GM12878 (cell line): ENCODE data around the gene ATP4A. TPM values are rescaled to one million over a fixed set of nuclear protein-coding genes. Genes with fewer than 3 reads are reported as not detected.

ENCODE experiments used
- ATAC-seq: fragments of 200-7000 bp; cut with Tn5 transposase; 3 replicates; pipeline ENCODE4 v1.9.1; 2020; ENCODE audit warnings: mild to moderate bottlenecking, moderate library complexity
- BruUV-seq: library from RNA; stranded (reverse); fragments of 400-500 nt; replicated peaks from 2 replicates; lab custom pipeline; 2021; lab: Mats Ljungman, UMichigan
- CTCF ChIA-PET: fragments of 300-600 bp; sonication (Branson Sonifier 250); formaldehyde crosslinking; extraction: SDS; loops from one replicate; lab custom pipeline; 2021; ENCODE audit warnings: inconsistent platforms; lab: Yijun Ruan, JAX
- POLR2A ChIA-PET: fragments of 350-600 bp; formaldehyde crosslinking; extraction: SDS; loops from one replicate; lab custom pipeline; 2021; ENCODE audit warnings: inconsistent platforms; lab: Charles Lee
- RAD21 ChIA-PET: fragments of 300-600 bp; sonication (Branson Sonifier 250); formaldehyde crosslinking; loops from one replicate; lab custom pipeline; 2023; ENCODE audit warnings: antibody characterized with exemption; ENCODE audit not compliant: unreplicated experiment; lab: Charles Lee
- SMC1A ChIA-PET: fragments of 300-600 bp; sonication (Branson Sonifier 250); formaldehyde crosslinking; loops from one replicate; lab custom pipeline; 2023; ENCODE audit not compliant: unreplicated experiment, uncharacterized antibody; lab: Charles Lee
- DNase-seq: peaks from one replicate; pipeline ENCODE4 v3.0.0-alpha.2; 2011; ENCODE audit warnings: low read depth, low spot score
- FAIRE-seq: peaks from 3 replicates; lab custom pipeline; 2011; peaks lifted over from hg19 to GRCh38; lab: Jason Lieb, UNC
- H2AFZ ChIP-seq: 2 replicates; pipeline ENCODE4 v1.6.0; 2011; ENCODE audit warnings: low read depth, low read length, control low read depth; ENCODE audit not compliant: control insufficient read depth
- H3K27ac ChIP-seq: 2 replicates; pipeline ENCODE4 v1.5.1; 2011; ENCODE audit warnings: control low read depth; ENCODE audit not compliant: control insufficient read depth, insufficient read depth
- H3K27me3 ChIP-seq, 2 experiments: replicated peaks in 1 of 2; 2 replicates each; pipeline versions ENCODE4 v1.6.0 to v1.6.1; 2011; ENCODE audit warnings: low read length in 1 of 2; ENCODE audit not compliant: control insufficient read depth in 2 of 2, insufficient read depth in 2 of 2
- H3K36me3 ChIP-seq, 2 experiments: 2 replicates each; pipeline ENCODE4 v1.5.1; 2011; ENCODE audit warnings: low read length in 1 of 2; ENCODE audit not compliant: control insufficient read depth in 2 of 2, insufficient read depth in 2 of 2
- H3K4me1 ChIP-seq: 2 replicates; pipeline ENCODE4 v1.6.1; 2011; ENCODE audit warnings: mild to moderate bottlenecking, low read length, moderate library complexity, mixed read lengths; ENCODE audit not compliant: control insufficient read depth, insufficient read depth
- H3K4me2 ChIP-seq: 2 replicates; pipeline ENCODE4 v1.6.0; 2011; ENCODE audit warnings: control low read depth; ENCODE audit not compliant: control insufficient read depth, insufficient read depth
- H3K4me3 ChIP-seq: fragments of 200-600 bp; sonication (generic); 2 replicates; pipeline ENCODE4 v1.5.1; 2016
- H3K79me2 ChIP-seq: 2 replicates; pipeline ENCODE4 v1.6.0; 2011; ENCODE audit warnings: low read length; ENCODE audit not compliant: control insufficient read depth, insufficient read depth
- H3K9ac ChIP-seq: 2 replicates; pipeline ENCODE4 v1.8.0; 2011; ENCODE audit warnings: low read length, control low read depth, mixed read lengths; ENCODE audit not compliant: control insufficient read depth, insufficient read depth
- H3K9me3 ChIP-seq: replicated peaks from 3 replicates; pipeline ENCODE4 v1.5.1; 2011; ENCODE audit warnings: mild to moderate bottlenecking, low read length; ENCODE audit not compliant: control insufficient read depth, insufficient read depth
- H4K20me1 ChIP-seq: 2 replicates; pipeline ENCODE4 v1.6.0; 2011; ENCODE audit not compliant: control insufficient read depth, insufficient read depth
- ATF7 ChIP-seq: fragments of 450-650 bp; IDR thresholded peaks from 2 replicates; pipeline ENCODE4 v1.6.1; 2016; ENCODE audit warnings: low read depth, mild to moderate bottlenecking
- ETV6 ChIP-seq, 2 experiments: fragments of 450-650 bp in 1 of 2; IDR thresholded peaks in 1 of 2; conservative IDR thresholded peaks in 1 of 2; 2 replicates each; pipeline ENCODE4 v1.6.1; 2014; ENCODE audit warnings: antibody characterized with exemption in 1 of 2, borderline replicate concordance in 1 of 2, low read depth in 1 of 2, mild to moderate bottlenecking in 1 of 2, moderate library complexity in 1 of 2
- FOS ChIP-seq: IDR thresholded peaks from 3 replicates; pipeline ENCODE4 v1.6.1; 2011; ENCODE audit warnings: borderline replicate concordance; ENCODE audit not compliant: insufficient read length; ENCODE audit errors: extremely low read depth
- HCFC1 ChIP-seq: fragments of 150-350 bp; IDR thresholded peaks from 2 replicates; pipeline ENCODE4 v1.6.1; 2014; ENCODE audit warnings: low read length
- NFYA ChIP-seq: IDR thresholded peaks from 2 replicates; pipeline ENCODE4 v1.6.1; 2011; ENCODE audit warnings: low read depth, mild to moderate bottlenecking, low read length, improper control_type of control experiment, borderline replicate concordance
- NR2C1 ChIP-seq: fragments of 450-650 bp; IDR thresholded peaks from 2 replicates; pipeline ENCODE4 v1.6.1; 2017; ENCODE audit warnings: antibody characterized with exemption, mild to moderate bottlenecking, moderate library complexity
- SIX5 ChIP-seq: IDR thresholded peaks from 2 replicates; pipeline ENCODE4 v1.6.1; 2011; ENCODE audit warnings: mild to moderate bottlenecking, low read depth, low read length, moderate library complexity; ENCODE audit not compliant: severe bottlenecking
- SMAD1 ChIP-seq: fragments of 450-650 bp; IDR thresholded peaks from 2 replicates; pipeline ENCODE4 v1.6.1; 2018; ENCODE audit warnings: mild to moderate bottlenecking, low read depth; ENCODE audit not compliant: partially characterized antibody
- YY1 ChIP-seq: IDR thresholded peaks from 2 replicates; pipeline ENCODE4 v1.6.1; 2011; ENCODE audit warnings: low read depth, mild to moderate bottlenecking, low read length
- WGBS: methylation state at CpG from one replicate; pipeline ENCODE4 v1.1.6; 2016; ENCODE audit warnings: low lambda C conversion rate; ENCODE audit not compliant: insufficient replicate concordance, insufficient coverage; ENCODE audit errors: missing lambda C conversion rate; 5-methylcytosine and 5-hydroxymethylcytosine counted together
- in situ Hi-C: fragments of 300-500 bp; cut with MboI; formaldehyde crosslinking; loops from 9 replicates; pipeline ENCODE4 v1.14.3; 2018; ENCODE audit warnings: mixed read lengths
- intact Hi-C: fragments of 100-400 bp; cut with micrococcal nuclease; formaldehyde crosslinking; loops from one replicate; pipeline ENCODE4 v1.14.2; 2022; ENCODE audit not compliant: unreplicated experiment
- polyA plus RNA-seq, 11 experiments: library from polyadenylated mRNA; depleted of rRNA in 4 of 11; unstranded in 6 of 11; stranded (reverse) in 5 of 11; fragments of >200 nt; fragmentation: Nextera tagmentation in 4 of 11; fragmentation: Illumina TruSeq in 1 of 11; extraction: Ambion mirVana in 4 of 11; extraction: Trizol in 1 of 11; gene quantifications; 1 replicate in 1 of 11; 2 replicates in 10 of 11; pipeline versions ENCODE4 v1.2.1 to v1.2.3, GENCODE V29; 2011 to 2016; ENCODE audit warnings: inconsistent platforms in 2 of 11, missing spikeins in 2 of 11, low read depth in 1 of 11
- total RNA-seq, 4 experiments: library from RNA; depleted of rRNA in 3 of 4; stranded (reverse); fragments of >200 nt in 3 of 4; fragmentation: Illumina TruSeq in 1 of 4; extraction: Trizol in 1 of 4; gene quantifications; 2 replicates each; pipeline versions ENCODE4 v1.2.1 to v1.2.3, GENCODE V29; 2013 to 2021
- TF ChIP-seq, protein P1 (sequence below): IDR thresholded peaks from 2 replicates; pipeline ENCODE4 v1.6.1; 2012; ENCODE audit warnings: low read depth, low read length, improper control_type of control experiment
- TF ChIP-seq, protein P2 (sequence below), 3 experiments: IDR thresholded peaks in 2 of 3; conservative IDR thresholded peaks in 1 of 3; 2 replicates each; pipeline ENCODE4 v1.5.1; 2011; ENCODE audit warnings: low read depth in 3 of 3, low read length in 3 of 3, mild to moderate bottlenecking in 3 of 3, control low read depth in 2 of 3, moderate library complexity in 2 of 3, inconsistent platforms in 1 of 3, mixed read lengths in 1 of 3; ENCODE audit not compliant: control insufficient read depth in 2 of 3, insufficient read depth in 1 of 3; ENCODE audit errors: extremely low read depth in 1 of 3

ATP4A gene
- total and polyA plus RNA-seq, 10 of the 15 experiments (the other 5 are each of a cell fraction or from before 2014, with no cell fraction given): 0.03 to 1.5 (median 0.11) TPM; not detected in 3

DNA sequence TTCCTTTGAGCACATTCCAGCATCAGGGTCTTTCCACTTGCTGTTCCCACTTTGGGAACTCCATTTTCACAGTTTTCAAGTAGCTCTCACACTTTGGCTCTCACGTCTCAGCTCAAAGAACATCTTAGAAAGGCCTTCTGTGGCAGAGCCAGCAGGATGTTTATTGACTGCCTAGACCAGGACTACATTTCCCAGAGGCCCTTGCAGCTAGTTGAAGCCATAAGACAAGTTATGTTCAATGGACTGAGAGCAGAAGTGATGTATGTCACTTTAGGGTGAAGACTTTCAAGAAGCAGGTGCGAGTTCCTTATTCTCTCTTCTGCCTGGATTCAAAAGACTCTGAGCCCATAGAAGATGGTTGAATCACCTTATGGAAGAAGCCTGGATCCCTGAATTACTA is 44.8 kb upstream of the ATP4A start:
- no peak overlapping the region for H3K4me2 ChIP-seq
- RAD21 ChIA-PET: interaction anchor here (3.1 kb wide), 1 partner anchor 10 kb away, joined by 11 read pairs; no protein-coding TSS in a partner anchor
- BruUV-seq: no TSS peak
- TF ChIP-seq YY1 (peak; percentile 65; the same call in 1 of the 2 replicates), SMAD1 (no peak), NFYA (no peak), SIX5 (peak; percentile 70), FOS (no peak), ETV6 (conservative IDR thresholded peaks at IDR 0.05 in 1 of 2, IDR thresholded peaks at IDR 0.05 in 1 of 2; ENCODE audit: borderline replicate concordance in 1 of 2, low read depth in 1 of 2) (no peak), NR2C1 (no peak), ATF7 (no peak), HCFC1 (peak; percentile 61)
- TF ChIP-seq, protein P1, sequence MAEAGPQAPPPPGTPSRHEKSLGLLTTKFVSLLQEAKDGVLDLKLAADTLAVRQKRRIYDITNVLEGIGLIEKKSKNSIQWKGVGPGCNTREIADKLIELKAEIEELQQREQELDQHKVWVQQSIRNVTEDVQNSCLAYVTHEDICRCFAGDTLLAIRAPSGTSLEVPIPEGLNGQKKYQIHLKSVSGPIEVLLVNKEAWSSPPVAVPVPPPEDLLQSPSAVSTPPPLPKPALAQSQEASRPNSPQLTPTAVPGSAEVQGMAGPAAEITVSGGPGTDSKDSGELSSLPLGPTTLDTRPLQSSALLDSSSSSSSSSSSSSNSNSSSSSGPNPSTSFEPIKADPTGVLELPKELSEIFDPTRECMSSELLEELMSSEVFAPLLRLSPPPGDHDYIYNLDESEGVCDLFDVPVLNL: no peak
- TF ChIP-seq, protein P2, sequence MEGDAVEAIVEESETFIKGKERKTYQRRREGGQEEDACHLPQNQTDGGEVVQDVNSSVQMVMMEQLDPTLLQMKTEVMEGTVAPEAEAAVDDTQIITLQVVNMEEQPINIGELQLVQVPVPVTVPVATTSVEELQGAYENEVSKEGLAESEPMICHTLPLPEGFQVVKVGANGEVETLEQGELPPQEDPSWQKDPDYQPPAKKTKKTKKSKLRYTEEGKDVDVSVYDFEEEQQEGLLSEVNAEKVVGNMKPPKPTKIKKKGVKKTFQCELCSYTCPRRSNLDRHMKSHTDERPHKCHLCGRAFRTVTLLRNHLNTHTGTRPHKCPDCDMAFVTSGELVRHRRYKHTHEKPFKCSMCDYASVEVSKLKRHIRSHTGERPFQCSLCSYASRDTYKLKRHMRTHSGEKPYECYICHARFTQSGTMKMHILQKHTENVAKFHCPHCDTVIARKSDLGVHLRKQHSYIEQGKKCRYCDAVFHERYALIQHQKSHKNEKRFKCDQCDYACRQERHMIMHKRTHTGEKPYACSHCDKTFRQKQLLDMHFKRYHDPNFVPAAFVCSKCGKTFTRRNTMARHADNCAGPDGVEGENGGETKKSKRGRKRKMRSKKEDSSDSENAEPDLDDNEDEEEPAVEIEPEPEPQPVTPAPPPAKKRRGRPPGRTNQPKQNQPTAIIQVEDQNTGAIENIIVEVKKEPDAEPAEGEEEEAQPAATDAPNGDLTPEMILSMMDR (IDR thresholded peaks at IDR 0.05 in 2 of 3, conservative IDR thresholded peaks at IDR 0.05 in 1 of 3; ENCODE audit: control insufficient read depth in 2 of 3, extremely low read depth in 1 of 3, insufficient read depth in 1 of 3, low read depth in 3 of 3, low read length in 3 of 3): no peak
- peaks cover 4% of the 10 kb centered on the region for H3K79me2 ChIP-seq
- ATAC-seq (no peak), FAIRE-seq (peak; percentile 41), DNase-seq (no peak)
- H3K9me3 ChIP-seq: peaks cover 9% of the 10 kb centered on the region
- H2AFZ ChIP-seq: peak overlapping the region; percentile 15; the same call in 1 of the 2 replicates
- POLR2A ChIA-PET: interaction anchor here (0.6 to 1.5 kb wide), 5 partner anchors 11 to 98 kb away, joined by 3 to 16 read pairs (median 4); no protein-coding TSS in a partner anchor
- H3K9ac ChIP-seq: no peak overlapping the region
- no peaks in the 10 kb centered on the region for H4K20me1 ChIP-seq
- in situ Hi-C loops: no loop called here
- no peaks in the 10 kb centered on the region for H3K36me3 ChIP-seq
- SMC1A ChIA-PET: interaction anchor here (1.0 to 2.2 kb wide), 2 partner anchors 10 to 15 kb away, joined by 3 to 14 read pairs; no protein-coding TSS in a partner anchor
- intact Hi-C loops: no loop called here
- H3K4me1 ChIP-seq: peaks cover 17% of the 10 kb centered on the region
- no peak overlapping the region for H3K27ac ChIP-seq
- no peak overlapping the region for H3K4me3 ChIP-seq
- WGBS: 28% methylated on average over 2 of the region's 2 CpGs
- CTCF ChIA-PET: interaction anchor here (0.6 to 3.0 kb wide), 5 partner anchors 10 to 416 kb away, joined by 3 to 10 read pairs (median 4); no protein-coding TSS in a partner anchor
- no peaks in the 10 kb centered on the region for H3K27me3 ChIP-seq
